ENCODE data around the gene PARK7.

The PARK7 gene

GRCh38 chr1:7994827-7995226 lies 33.3 kb downstream of the PARK7 start:
- no peaks in the 10 kb centered on the region for H3K9me3 ChIP-seq (ENCODE audit: severe bottlenecking)
- no peak overlapping the region for H3K27ac ChIP-seq
- H3K36me3 ChIP-seq, result no peaks in the 10 kb centered on the region
- no peak for TF ChIP-seq CTCF (IDR thresholded peaks at IDR 0.05; ENCODE audit: low read depth, low read length)
- H3K27me3 ChIP-seq (ENCODE audit: insufficient read depth, low read depth, severe bottlenecking), result no peaks in the 10 kb centered on the region
- no peak overlapping the region for H3K4me3 ChIP-seq (ENCODE audit: low read depth, low read length)
- no peak for DNase-seq

- Histone ChIP-seq H3K27ac (no peak overlapping the region), H3K9me3 (ENCODE audit: severe bottlenecking) (no peaks in the 10 kb centered on the region), H3K4me3 (ENCODE audit: low read depth, low read length) (no peak overlapping the region), H3K27me3 (ENCODE audit: insufficient read depth, low read depth, severe bottlenecking) (no peaks in the 10 kb centered on the region), H3K36me3 (no peaks in the 10 kb centered on the region)
- DNase-seq, result no peak
- no peak for TF ChIP-seq CTCF (IDR thresholded peaks at IDR 0.05; ENCODE audit: low read depth, low read length)
These were observed 33.9 kb downstream of the PARK7 start for GRCh38 chr1:7995437-7995836.

GRCh38 chr1:8002329-8002910 lies 40.9 kb downstream of the PARK7 start:
- TF ChIP-seq CTCF (IDR thresholded peaks at IDR 0.05; ENCODE audit: low read depth, low read length), result no peak

GRCh38 chr1:8002921-8003320 lies 41.4 kb downstream of the PARK7 start:
- H3K36me3 ChIP-seq, result peaks cover 4% of the 10 kb centered on the region; the same call in 1 of the 2 replicates
- no peak overlapping the region for H3K27ac ChIP-seq
- H3K27me3 ChIP-seq (ENCODE audit: insufficient read depth, low read depth, severe bottlenecking), result no peaks in the 10 kb centered on the region
- TF ChIP-seq CTCF (IDR thresholded peaks at IDR 0.05; ENCODE audit: low read depth, low read length), result no peak
- H3K9me3 ChIP-seq (ENCODE audit: severe bottlenecking), result no peaks in the 10 kb centered on the region
- DNase-seq, result no peak
- H3K4me3 ChIP-seq (ENCODE audit: low read depth, low read length), result no peak overlapping the region

More at GRCh38 chr1:8002329-8002910, 40.9 kb downstream of the PARK7 start:
- peaks cover 4% of the 10 kb centered on the region; the same call in 1 of the 2 replicates for H3K36me3 ChIP-seq
- H3K27ac ChIP-seq, result no peak overlapping the region
- H3K9me3 ChIP-seq (ENCODE audit: severe bottlenecking), result no peaks in the 10 kb centered on the region
- DNase-seq, result no peak
- H3K27me3 ChIP-seq (ENCODE audit: insufficient read depth, low read depth, severe bottlenecking), result no peaks in the 10 kb centered on the region
- H3K4me3 ChIP-seq (ENCODE audit: low read depth, low read length), result no peak overlapping the region

- no peaks in the 10 kb centered on the region for H3K9me3 ChIP-seq (ENCODE audit: severe bottlenecking)
- H3K27ac ChIP-seq, result no peak overlapping the region
- no peak overlapping the region for H3K4me3 ChIP-seq (ENCODE audit: low read depth, low read length)
- TF ChIP-seq CTCF (IDR thresholded peaks at IDR 0.05; ENCODE audit: low read depth, low read length), result no peak
- DNase-seq, result no peak
- H3K27me3 ChIP-seq (ENCODE audit: insufficient read depth, low read depth, severe bottlenecking), result no peaks in the 10 kb centered on the region
- peaks cover 4% of the 10 kb centered on the region; the same call in 1 of the 2 replicates for H3K36me3 ChIP-seq
These were observed 42.1 kb downstream of the PARK7 start for GRCh38 chr1:8003438-8004112.
